Testis (tissue), 3 donors: ENCODE data around the gene KRT20. TPM values are rescaled to one million over a fixed set of nuclear protein-coding genes. Genes with fewer than 3 reads are reported as not detected.
A peak's percentile ranks its signal among the peaks of the same experiment; 100 is the strongest.

ENCODE experiments used
- DNase-seq: peaks from one replicate; pipeline ENCODE4 v3.0.0-alpha.2; 2019
- H3K27ac ChIP-seq, 2 donors: fragments of 200-600 bp; sonication (generic); one replicate each; pipeline ENCODE4 v1.5.1; 2019
- H3K27me3 ChIP-seq: fragments of 200-600 bp; sonication (generic); one replicate; pipeline ENCODE4 v1.5.1; 2019
- H3K36me3 ChIP-seq: fragments of 200-600 bp; sonication (generic); one replicate; pipeline ENCODE4 v1.5.1; 2017; ENCODE audit warnings: low read depth; ENCODE audit errors: missing control alignments
- H3K4me1 ChIP-seq: fragments of 200-600 bp; sonication (generic); one replicate; pipeline ENCODE4 v1.5.1; 2019
- H3K4me3 ChIP-seq, 2 donors: fragments of 200-600 bp; sonication (generic); one replicate each; pipeline ENCODE4 v1.5.1; 2017 to 2019
- H3K9me3 ChIP-seq: fragments of 200-600 bp; sonication (generic); one replicate; pipeline ENCODE4 v1.5.1; 2017
- CTCF ChIP-seq, 3 experiments: fragments of 450-650 bp in 2 of 3; fragments of 200-600 bp in 1 of 3; sonication (generic) in 1 of 3; IDR thresholded peaks; one replicate each; pipeline ENCODE4 v1.5.1; 2016 to 2019; ENCODE audit warnings: antibody characterized with exemption in 3 of 3, mild to moderate bottlenecking in 2 of 3, moderate library complexity in 1 of 3
- POLR2A ChIP-seq: fragments of 450-650 bp; IDR thresholded peaks from one replicate; pipeline ENCODE4 v1.6.1; 2017; ENCODE audit warnings: antibody characterized with exemption, mild to moderate bottlenecking, moderate library complexity
- WGBS, 2 donors: methylation state at CpG; one replicate each; pipeline ENCODE4 v1.1.5; 2018; 5-methylcytosine and 5-hydroxymethylcytosine counted together
- intact Hi-C: fragments of 100-400 bp; cut with DNase I; formaldehyde crosslinking; loops from one replicate; pipeline ENCODE4 v1.15.1; 2023; ENCODE audit warnings: low total_unique reads
- polyA plus RNA-seq: library from polyadenylated mRNA; stranded (reverse); fragments of 350-450 nt; fragmentation: Illumina TruSeq; extraction: RNeasy Lipid Tissue Mini Kit (QIAGEN cat#74804); gene quantifications from one replicate; pipeline ENCODE4 v1.2.3, GENCODE V29; 2014; ENCODE audit warnings: low read depth, low replicate concordance; ENCODE audit not compliant: insufficient read depth
- total RNA-seq, 2 donors: library from RNA; depleted of rRNA; stranded (reverse); fragments of >200 nt; gene quantifications; one replicate each; pipeline ENCODE4 v1.2.3, GENCODE V29; 2016

KRT20 gene
- total and polyA plus RNA-seq, 3 donors from 2014 or later: not detected

GRCh38 chr17:40912486-40913210 lies 27.6 kb upstream of the KRT20 start:
- intact Hi-C loops: no loop called here
- no peaks in the 10 kb centered on the region for H3K9me3 ChIP-seq
- DNase-seq: no peak
- peaks cover 6% of the 10 kb centered on the region for H3K4me1 ChIP-seq
- no peak for TF ChIP-seq CTCF (IDR thresholded peaks at IDR 0.05)
- no peak overlapping the region for H3K27ac ChIP-seq
- H3K27me3 ChIP-seq: no peaks in the 10 kb centered on the region
- no peaks in the 10 kb centered on the region for H3K36me3 ChIP-seq
- WGBS, 2 donors: 84 to 87% methylated on average over 13 of the region's 13 CpGs
- H3K4me3 ChIP-seq: no peak overlapping the region

- no peaks in the 10 kb centered on the region for H3K9me3 ChIP-seq
- H3K36me3 ChIP-seq: no peaks in the 10 kb centered on the region
- peaks cover 6% of the 10 kb centered on the region for H3K4me1 ChIP-seq
- H3K27ac ChIP-seq: peak overlapping the region in 1 of 2 donors; percentile 3
- TF ChIP-seq POLR2A: no peak
- TF ChIP-seq CTCF (IDR thresholded peaks at IDR 0.05): no peak
- H3K27me3 ChIP-seq: no peaks in the 10 kb centered on the region
- no peak for DNase-seq
- no peak overlapping the region for H3K4me3 ChIP-seq
- 51 to 62% methylated on average over 3 of the region's 3 CpGs for WGBS, 2 donors
- intact Hi-C loops: no loop called here
These were observed 25.4 kb upstream of the KRT20 start for GRCh38 chr17:40910441-40910841.

GRCh38 chr17:40909755-40910154 lies 24.7 kb upstream of the KRT20 start:
- H3K4me3 ChIP-seq: no peak overlapping the region
- no peaks in the 10 kb centered on the region for H3K36me3 ChIP-seq
- H3K27ac ChIP-seq: no peak overlapping the region
- H3K27me3 ChIP-seq: no peaks in the 10 kb centered on the region
- H3K4me1 ChIP-seq: peaks cover 6% of the 10 kb centered on the region
- no peak for DNase-seq
- TF ChIP-seq CTCF (IDR thresholded peaks at IDR 0.05) (no peak), POLR2A (no peak)
- intact Hi-C loops: loop anchor here (10.0 kb wide), 1 partner anchor 415 kb away; no protein-coding TSS in a partner anchor
- no peaks in the 10 kb centered on the region for H3K9me3 ChIP-seq
- 45 to 56% methylated on average over 4 of the region's 4 CpGs for WGBS, 2 donors

GRCh38 chr17:40909351-40909750 lies 24.3 kb upstream of the KRT20 start:
- no peak overlapping the region for H3K27ac ChIP-seq
- no peak overlapping the region for H3K4me3 ChIP-seq
- WGBS, 2 donors: 17 to 25% methylated on average over 5 of the region's 5 CpGs
- DNase-seq: peak; percentile 86
- intact Hi-C loops: loop anchor here (10.0 kb wide), 1 partner anchor 415 kb away; no protein-coding TSS in a partner anchor
- H3K4me1 ChIP-seq: peaks cover 6% of the 10 kb centered on the region
- TF ChIP-seq CTCF (IDR thresholded peaks at IDR 0.05) (peak; percentile 51 to 81 (median 74)), POLR2A (no peak)
- H3K9me3 ChIP-seq: no peaks in the 10 kb centered on the region
- no peaks in the 10 kb centered on the region for H3K36me3 ChIP-seq
- no peaks in the 10 kb centered on the region for H3K27me3 ChIP-seq

- no peak overlapping the region for H3K4me3 ChIP-seq
- H3K27me3 ChIP-seq: no peaks in the 10 kb centered on the region
- H3K4me1 ChIP-seq: peaks cover 6% of the 10 kb centered on the region
- no peak for TF ChIP-seq CTCF (IDR thresholded peaks at IDR 0.05)
- no peak for TF ChIP-seq POLR2A
- H3K27ac ChIP-seq: no peak overlapping the region
- H3K9me3 ChIP-seq: no peaks in the 10 kb centered on the region
- H3K36me3 ChIP-seq: no peaks in the 10 kb centered on the region
- WGBS, 2 donors: 87 to 92% methylated on average over 4 of the region's 4 CpGs
- intact Hi-C loops: loop anchor here (10.0 kb wide), 1 partner anchor 418 kb away; no protein-coding TSS in a partner anchor
- no peak for DNase-seq
These were observed 21.6 kb upstream of the KRT20 start for GRCh38 chr17:40906613-40907012.
